Left colon (tissue), 2 donors: ENCODE measurements around the gene PDE7B. TPM values are rescaled to one million over a fixed set of nuclear protein-coding genes. Genes with fewer than 3 reads are reported as not detected.

Experiments
- ATAC-seq: fragments of 200-7000 bp; cut with Tn5 transposase; one replicate; pipeline ENCODE4 v1.9.1; 2020; ENCODE audit warnings: mild to moderate bottlenecking, moderate library complexity
- DNase-seq, 2 donors: peaks; one replicate each; pipeline ENCODE4 v3.0.0-alpha.2; 2020
- intact Hi-C, 2 donors: fragments of 100-400 bp; cut with DNase I in 1 of 2; cut with micrococcal nuclease in 1 of 2; formaldehyde crosslinking; loops; one replicate each; pipeline versions ENCODE4 v1.11.2 to v1.14.0; 2022; cut with DNase I, micrococcal nuclease
- total RNA-seq, 2 donors: library from RNA; stranded (reverse); fragmentation: NEBNext Ultra II Directional; extraction: Animal tissue kit (Norgen Biotek cat#: 25700); gene quantifications; one replicate each; pipeline ENCODE4 v1.2.1, GENCODE V29; 2021
- donor health status: DM: no; HTN: no; CAD: no.
- donor health status: DM: yes; HTN: yes; CAD: no.

The PDE7B gene
- total RNA-seq, 2 donors from 2014 or later: 1.4 to 2.5 TPM

DNA sequence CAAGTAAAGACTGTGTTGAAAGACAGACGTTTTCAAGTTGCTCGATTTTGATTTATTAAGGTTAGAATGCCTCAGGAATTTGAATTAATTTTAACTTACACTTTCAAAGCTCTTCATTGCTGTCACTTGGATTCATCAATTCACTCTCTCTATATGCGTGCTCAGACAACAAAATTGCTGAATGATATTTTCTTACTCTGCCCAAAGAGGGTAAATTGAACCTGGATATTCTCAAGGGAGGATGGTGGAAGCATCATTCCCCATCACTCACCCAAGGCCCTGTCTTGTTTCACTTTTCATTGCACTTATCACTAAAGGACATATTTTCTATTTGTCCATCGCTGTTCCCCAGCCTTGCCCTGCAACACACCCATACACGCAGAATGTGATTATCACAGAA, 102.3 kb downstream of the PDE7B start:
- intact Hi-C loops: no loop called here
- ATAC-seq: no peak

DNA sequence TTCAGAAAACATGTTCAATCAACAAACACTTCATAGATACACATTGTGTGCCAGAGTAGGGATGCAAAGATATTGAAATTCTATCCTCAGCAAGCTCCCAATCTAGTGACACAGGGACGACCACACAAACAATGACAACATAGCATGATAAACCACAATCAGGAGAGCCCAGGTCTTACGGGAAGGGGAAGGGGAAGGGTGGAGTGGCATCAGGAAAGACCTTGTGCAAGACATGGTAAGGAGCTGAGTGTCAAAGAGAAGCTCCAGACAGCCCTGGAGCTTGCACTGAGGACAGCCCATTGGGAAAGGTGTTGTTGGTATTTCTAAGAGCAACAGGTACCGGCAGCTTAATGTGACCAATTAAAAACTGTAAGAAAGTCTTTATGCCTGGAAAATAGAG, 103.6 kb downstream of the PDE7B start:
- DNase-seq: no peak
- no peak for ATAC-seq
- intact Hi-C loops: no loop called here

More for the DNA sequence above, 102.3 kb downstream of the PDE7B start:
- DNase-seq: no peak

DNA sequence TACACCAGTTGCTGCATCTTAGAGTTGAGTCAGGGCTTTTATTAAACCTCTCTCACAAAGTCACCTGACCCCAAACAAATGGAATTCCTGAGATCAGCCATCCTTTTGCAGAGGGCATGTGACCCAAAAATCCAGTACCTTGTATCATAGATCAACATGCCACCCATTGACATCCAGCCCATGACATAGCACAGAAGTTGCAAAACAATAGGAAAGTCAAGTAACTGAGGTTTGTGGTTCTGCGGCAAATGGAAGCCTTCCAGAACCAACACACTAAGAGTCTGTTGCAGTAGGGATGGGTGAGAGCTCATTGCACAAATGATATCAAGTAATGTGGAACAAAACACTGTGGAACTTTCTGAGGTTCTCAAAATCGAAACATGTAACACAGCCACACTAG, 111.2 kb downstream of the PDE7B start:
- ATAC-seq (no peak), DNase-seq (no peak)
- intact Hi-C loops: no loop called here

DNA sequence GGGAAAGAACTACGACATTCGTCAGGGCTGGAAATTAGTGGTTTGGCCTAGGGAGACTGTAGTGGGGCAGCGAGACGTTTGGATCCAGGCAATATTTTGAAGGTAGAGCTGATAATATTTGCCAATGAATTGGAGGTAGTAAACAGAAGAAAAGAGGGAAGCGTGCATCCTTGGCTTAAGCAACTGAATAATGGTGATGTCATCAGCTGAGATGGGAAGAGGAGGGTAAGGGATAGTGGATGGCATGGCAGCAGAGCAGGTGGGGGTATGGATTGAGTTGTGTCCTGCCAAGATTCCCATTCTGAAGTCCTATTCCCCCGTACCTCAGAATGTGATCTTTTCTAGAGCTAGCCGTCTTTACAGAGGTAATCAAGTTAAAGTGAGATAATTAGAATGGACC, 119.2 kb downstream of the PDE7B start:
- intact Hi-C loops: no loop called here
- no peak for ATAC-seq
- DNase-seq: no peak

DNA sequence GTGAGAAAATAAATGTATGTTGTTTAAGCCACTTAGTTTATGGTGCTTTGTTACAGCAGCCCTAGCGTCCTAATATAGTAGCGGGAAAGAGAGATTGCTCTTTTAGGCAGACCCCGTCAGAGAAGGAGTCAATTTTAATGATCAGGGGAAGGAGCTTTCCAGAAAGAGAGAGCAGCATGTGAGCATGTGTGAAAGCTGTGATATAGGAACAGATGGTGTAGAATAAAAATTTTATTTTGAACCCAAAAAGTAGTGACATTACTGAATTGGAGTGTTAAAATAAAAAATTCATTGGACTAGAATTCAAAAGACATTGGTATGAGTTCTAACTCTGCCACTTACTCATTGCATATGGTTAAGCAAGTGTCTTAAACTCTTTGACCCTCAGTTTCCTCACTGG, 119.8 kb downstream of the PDE7B start:
- intact Hi-C loops: no loop called here
- ATAC-seq (no peak), DNase-seq (no peak)

DNA sequence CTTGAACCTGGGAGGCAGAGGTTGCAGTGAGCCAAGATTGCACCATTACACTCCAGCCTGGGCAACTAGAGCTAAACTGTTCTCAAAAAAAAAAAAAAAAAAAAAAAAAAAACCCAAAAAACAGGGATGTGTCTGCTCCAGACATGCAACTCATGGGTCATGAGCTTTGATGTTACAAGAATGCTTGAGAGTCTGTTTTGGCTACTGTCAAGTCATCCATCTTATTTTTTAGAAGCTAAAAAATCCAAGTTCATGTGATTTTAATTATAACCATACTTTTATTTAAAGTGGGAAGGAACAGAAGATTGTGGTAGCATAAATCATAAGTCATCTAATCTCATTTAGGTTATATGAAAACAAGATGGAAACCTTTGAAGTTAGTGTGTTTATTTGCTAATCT, 120.6 kb downstream of the PDE7B start:
- no peak for DNase-seq
- ATAC-seq: no peak
- intact Hi-C loops: no loop called here

DNA sequence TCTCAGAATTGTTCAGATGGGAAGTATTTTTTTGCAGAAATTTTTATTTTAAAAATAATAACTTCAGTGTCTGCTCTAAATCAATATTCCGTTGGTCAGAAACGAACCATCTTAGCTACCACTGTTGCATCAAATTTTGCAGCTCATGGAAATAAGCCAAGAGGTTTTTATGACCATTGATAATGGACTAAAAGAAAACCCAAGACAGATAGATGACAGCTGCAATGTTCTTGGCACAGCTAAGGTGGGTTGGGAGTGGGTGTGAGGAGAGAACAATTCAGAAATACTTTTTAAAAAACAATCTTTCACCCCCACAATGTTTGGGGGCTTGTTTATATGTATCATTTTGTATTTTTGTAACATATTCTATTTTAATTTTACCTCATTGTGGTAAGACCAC, 121.1 kb downstream of the PDE7B start:
- ATAC-seq (no peak), DNase-seq (no peak)
- intact Hi-C loops: no loop called here

DNA sequence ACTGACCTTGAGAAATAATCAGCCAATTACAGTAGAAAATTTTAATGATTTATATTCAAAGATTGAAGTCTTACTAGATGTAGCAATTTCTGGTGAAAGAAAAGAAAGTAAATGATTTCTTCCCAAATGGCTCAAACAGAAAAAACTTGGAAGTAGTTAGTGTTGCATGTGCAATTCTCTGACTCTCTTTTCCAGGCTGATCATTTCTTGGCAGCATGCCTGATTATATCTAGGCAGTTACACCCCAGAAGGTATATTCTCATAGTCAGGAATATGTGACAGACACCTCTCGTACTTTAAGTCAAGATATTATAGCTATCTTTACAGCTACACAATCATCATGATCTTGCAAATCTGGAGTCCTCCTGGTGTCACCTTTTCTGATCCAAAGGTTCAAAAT, 122.9 kb downstream of the PDE7B start:
- no peak for ATAC-seq
- no peak for DNase-seq
- intact Hi-C loops: no loop called here

DNA sequence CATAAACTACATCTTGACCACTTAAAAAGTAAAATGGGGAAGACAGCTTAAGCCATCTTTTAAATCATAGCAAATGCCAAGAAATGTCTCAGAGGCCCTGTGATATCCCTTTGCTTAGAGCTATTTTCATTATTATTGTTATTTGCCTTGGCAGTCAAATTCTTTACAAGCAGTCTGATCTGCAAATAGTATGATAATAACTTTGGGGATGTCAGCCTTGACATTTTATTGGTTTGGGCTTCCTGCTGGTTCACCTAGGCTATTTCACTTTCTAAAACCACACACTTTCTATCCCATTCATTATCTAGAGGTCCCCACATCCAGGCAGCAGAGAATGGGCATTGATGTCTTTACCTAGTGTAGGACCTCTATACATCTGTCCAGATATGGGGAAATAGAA, 125.1 kb downstream of the PDE7B start:
- no peak for DNase-seq
- ATAC-seq: no peak
- intact Hi-C loops: no loop called here

DNA sequence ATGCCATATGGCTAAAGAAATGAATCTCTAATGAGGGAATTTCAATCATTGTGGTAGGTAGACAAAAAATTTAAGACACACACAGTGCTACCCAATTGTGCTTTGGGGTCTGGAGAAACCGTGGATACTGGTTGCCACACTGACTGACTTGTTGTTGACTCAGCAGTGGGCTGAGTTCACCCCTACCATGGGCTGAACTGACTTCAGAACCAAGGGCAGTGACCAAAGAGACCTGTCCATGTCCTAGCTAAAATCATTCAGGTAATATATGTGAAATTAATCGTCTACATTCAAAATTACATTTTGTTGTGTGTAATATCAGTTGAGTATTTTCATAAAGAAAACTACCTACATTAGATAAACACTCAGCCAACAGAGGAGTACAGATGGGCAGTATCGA, 131.6 kb downstream of the PDE7B start:
- intact Hi-C loops: no loop called here
- DNase-seq (no peak), ATAC-seq (no peak)

DNA sequence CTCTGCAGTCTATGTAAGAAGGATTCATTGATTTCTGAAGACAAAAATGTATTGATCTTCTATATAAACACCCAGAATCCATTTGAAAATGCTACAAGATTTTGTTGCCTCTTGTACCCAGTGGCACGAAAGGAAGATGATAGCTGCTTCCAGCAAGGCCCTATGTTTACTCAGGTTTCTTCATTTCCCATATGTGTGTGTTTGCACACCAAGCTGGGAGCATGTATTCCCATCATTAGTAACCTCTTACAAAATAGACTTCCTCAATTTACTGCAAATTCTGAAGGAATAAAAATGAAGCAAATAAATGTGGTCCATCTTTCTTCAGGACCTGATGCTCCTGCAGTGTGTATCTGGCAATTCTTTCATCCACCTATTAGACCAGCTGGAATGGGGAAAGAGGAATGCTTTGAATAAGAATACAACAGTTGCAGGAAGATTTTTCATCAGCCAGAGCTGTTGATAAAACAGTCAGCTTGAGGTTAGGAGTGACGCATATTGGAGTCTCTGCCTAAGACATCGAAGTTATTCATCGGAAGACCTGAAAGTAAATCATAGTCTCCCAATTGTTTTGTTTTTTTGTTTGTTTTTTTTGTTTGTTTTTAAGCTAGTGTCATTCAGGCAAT, 132.3 kb downstream of the PDE7B start:
- ATAC-seq: no peak
- intact Hi-C loops: no loop called here
- no peak for DNase-seq

DNA sequence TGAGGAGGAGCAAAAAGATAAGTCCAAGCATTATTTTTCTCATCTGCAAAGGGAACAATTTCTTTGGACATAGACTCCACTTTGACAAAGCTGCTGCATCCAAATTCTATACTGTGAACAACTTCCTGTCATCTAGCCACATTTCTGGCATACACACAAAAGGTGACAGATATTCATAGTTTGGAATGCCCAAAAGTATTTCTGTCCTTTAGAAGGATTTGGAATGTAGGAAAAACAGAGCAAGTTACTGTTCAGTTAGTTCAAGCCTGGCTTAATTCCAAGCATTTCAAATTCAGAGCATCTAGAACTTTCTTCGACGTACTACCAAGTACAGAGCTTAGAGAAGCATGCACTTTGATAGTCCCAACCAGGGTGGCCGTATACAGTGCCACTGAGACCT, 134.0 kb downstream of the PDE7B start:
- DNase-seq (no peak), ATAC-seq (no peak)
- intact Hi-C loops: no loop called here

DNA sequence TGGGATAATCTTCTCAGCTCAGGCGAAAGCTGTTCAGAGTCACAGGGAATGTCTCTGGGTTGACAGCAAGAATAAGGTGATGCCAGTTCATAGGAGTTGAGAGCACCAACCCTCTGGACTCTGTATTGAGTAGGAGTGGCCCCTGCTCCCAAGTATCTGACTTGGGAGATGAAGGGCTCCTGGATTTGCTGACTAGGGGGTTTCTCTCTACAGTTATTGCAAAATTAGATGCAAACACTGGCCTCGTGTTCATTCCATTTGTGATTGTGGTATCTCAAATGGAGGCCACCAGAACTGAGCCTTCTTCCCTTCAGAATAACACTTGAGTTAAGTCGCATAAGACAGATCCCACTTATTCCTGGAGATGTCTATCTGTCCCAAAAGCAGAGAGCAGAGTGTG, 135.7 kb downstream of the PDE7B start:
- ATAC-seq (no peak), DNase-seq (no peak)
- intact Hi-C loops: no loop called here

DNA sequence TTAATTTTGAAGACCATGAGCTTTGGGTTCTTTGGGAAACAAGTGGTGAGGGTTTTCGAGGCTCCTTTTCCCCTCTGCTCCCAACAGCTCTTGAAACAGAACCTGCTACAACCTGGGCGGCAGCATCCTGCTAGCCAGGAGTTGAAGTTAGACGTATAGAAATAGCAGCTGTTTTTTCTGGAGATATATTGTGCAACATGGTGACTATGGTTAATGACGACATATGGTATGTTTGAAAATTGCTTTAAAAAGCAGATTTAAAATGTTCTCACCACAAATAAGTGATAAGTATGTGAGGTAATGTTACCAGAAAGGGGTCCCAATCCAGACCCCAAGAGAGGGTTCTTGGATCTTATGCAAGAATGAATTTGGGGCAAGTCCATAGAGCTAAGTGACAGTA, 138.9 kb downstream of the PDE7B start:
- intact Hi-C loops: no loop called here
- ATAC-seq (no peak), DNase-seq (no peak)

DNA sequence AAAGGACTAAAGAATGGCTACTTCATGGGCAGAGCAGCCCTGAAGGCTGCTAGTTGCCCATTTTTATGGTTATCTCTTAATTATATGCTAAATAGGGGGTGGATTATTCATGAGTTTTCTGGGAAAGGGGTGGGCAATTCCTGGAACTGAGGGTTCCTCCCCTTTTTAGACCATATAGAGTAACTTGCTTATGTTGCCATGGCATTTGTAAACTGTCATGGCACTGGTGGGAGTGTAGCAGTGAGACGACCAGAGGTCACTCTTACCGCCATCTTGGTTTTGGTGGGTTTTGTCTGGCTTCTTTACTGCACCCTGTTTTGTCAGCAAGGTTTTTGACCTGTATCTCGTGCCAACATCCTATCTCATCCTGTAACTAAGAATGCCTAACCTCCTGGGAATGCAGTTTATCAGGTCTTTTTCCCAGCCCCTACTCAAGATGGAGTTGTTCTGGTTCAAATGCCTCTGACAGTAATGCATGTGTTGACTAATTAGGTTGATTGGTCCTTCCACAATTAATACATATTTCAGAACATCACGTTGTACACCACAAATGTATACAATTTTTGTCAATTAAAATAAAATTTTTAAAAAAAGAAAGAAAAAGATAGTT, 139.5 kb downstream of the PDE7B start:
- ATAC-seq: no peak
- intact Hi-C loops: no loop called here

DNA sequence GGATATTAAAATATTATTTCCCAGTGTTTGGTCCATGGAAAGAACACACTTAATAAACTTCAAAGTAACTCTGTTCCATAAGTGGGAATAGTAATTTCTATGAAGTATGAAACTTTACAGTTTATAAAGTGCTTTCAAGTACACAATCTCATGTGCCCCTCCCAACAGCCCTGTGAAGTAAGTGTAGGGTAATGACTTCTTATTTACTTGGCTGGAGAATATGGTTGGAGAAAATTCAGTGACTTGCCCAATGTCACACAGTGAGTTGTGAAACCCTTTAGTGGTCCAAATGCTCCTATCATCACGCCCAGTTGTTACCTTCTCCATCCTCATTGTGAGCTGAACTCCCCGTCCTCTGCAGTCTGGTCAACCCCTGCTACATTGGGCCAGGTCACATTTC, 141.2 kb downstream of the PDE7B start:
- no peak for DNase-seq
- intact Hi-C loops: no loop called here
- no peak for ATAC-seq

More for the DNA sequence above, 139.5 kb downstream of the PDE7B start:
- no peak for DNase-seq

DNA sequence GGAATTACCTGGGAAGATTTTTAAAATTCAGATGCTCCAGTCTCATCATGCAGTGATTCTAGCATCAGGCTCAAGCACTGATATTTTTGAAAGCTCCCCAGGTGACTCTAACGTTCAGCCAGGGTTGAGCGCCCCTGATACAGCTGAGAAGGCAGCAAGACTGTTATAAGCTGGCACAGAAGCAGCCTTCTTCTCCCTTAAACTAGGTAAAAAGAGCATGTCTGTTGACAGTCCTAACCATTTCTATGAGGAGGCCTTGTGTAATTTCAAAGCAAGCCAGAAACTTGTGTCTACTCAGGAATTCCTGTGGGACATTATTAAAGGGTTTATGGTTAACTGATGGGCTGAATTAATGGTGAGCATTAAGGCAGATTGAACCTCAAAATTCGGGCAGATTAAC, 141.9 kb downstream of the PDE7B start:
- ATAC-seq (no peak), DNase-seq (no peak)
- intact Hi-C loops: no loop called here

DNA sequence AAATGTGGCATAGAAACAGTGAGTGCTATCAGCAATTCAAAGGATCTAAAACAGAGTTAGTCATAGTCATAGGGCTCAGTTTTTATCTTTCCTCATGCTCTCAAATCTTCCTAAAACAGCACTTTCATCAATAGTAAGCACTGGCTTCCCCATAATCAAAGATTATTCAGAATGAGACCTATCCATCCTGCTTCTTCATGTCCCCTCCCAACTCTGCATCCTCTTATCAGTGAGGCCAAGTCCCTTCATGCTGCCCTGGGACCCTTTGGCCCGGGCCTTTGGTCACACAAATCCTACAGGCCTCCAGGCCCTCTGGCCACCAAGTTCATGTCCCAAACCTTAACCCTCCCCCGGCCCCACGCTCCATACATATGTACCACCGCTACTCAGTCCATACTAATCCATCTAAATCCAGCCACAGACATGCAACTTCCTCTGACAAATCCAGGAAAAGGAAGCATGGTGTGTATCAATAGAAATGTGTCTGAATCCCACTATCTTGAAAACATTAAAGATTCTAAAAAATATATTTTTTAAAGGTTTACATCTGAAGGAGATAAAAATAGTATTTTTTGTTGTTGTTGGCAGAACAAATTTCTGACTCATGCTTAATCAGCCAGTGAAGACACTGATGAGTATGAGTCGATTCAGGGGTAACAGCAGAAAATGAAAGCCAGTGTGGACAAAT, 143.5 kb downstream of the PDE7B start:
- intact Hi-C loops: no loop called here
- ATAC-seq: no peak
- DNase-seq: no peak

DNA sequence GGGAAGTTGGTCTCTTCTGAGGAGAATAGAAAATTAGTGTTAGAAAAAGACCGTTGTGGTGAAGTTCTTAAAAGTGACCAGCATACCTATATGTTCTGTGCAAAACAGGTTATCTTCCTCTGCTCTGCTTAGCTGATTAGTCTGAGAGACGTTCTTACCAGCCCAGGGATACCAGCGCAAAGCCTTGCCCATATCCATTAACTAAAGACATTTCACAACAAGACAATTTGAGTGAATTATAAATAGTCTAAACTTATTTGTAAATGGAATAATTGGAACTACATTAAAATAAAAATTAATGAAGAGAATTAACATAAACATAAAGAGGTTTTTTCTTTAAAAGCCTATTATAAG, 144.0 kb downstream of the PDE7B start:
- ATAC-seq: no peak
- intact Hi-C loops: no loop called here
- no peak for DNase-seq

DNA sequence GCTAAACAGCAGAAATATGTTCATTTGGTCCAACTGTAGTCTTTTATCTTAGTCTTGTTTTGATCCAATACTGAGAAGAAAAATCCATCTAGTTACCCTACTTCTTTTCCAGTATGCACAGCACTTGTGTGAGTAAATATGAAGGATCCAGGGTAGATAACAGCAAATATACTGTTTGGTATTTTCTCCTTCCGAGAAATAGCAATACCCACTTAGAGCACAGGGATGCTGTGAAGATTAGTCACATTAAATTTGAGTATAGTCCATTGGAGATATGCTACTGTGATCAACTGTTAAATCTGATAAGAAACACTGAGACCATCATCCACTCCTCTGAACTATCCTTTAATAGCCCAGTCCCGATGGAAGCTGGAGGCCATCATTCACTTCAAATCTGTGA, 145.2 kb downstream of the PDE7B start:
- ATAC-seq (no peak), DNase-seq (no peak)
- intact Hi-C loops: no loop called here

DNA sequence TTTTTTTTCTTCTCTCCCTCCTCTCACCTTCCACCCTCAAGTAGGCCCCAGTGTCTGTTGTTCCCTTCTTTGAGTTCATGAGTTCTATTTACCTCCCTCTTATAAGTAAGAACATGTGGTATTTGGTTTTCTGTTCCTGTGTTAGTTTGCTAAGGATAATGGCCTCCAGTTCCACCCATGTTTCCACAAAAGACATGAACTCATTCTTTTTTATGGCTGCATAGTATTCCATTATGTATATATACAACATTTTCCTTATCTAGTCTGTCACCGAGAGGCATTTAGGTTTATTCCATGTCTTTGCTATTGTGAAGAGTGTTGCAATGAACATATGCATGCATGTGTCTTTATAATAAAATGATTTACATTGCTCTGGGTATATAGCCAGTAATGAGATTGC, 147.9 kb downstream of the PDE7B start:
- ATAC-seq (no peak), DNase-seq (no peak)
- intact Hi-C loops: no loop called here
